GM23248 (cell line): ENCODE measurements around the gene MED15. TPM values are rescaled to one million over a fixed set of nuclear protein-coding genes. Genes with fewer than 3 reads are reported as not detected.

Experiments used
- DNase-seq: peaks from one replicate; pipeline ENCODE4 v3.0.0-alpha.2; 2015
- H2AFZ ChIP-seq: fragments of 200-600 bp; sonication (generic); 2 replicates; pipeline ENCODE4 v1.6.1; 2016; ENCODE audit warnings: antibody characterized with exemption
- H3F3A ChIP-seq: fragments of 200-600 bp; sonication (generic); 2 replicates; pipeline ENCODE4 v1.6.1; 2016; ENCODE audit warnings: mild to moderate bottlenecking, antibody characterized with exemption, mixed run types; ENCODE audit not compliant: insufficient read depth
- H3K27ac ChIP-seq: fragments of 200-600 bp; sonication (generic); 2 replicates; pipeline ENCODE4 v1.5.1; 2016; ENCODE audit warnings: mild to moderate bottlenecking
- H3K27me3 ChIP-seq: fragments of 200-600 bp; sonication (generic); replicated peaks from 2 replicates; pipeline ENCODE4 v1.6.1; 2016; ENCODE audit warnings: mild to moderate bottlenecking; ENCODE audit not compliant: insufficient read depth
- H3K36me3 ChIP-seq: fragments of 200-600 bp; sonication (generic); 2 replicates; pipeline ENCODE4 v1.6.1; 2016; ENCODE audit warnings: low read depth, mild to moderate bottlenecking
- H3K4me1 ChIP-seq: fragments of 200-600 bp; sonication (generic); 2 replicates; pipeline ENCODE4 v1.6.1; 2016; ENCODE audit warnings: mild to moderate bottlenecking; ENCODE audit not compliant: insufficient read depth
- H3K4me2 ChIP-seq: fragments of 200-600 bp; sonication (generic); one replicate; pipeline ENCODE4 v1.6.1; 2016; ENCODE audit warnings: mild to moderate bottlenecking; ENCODE audit not compliant: unreplicated experiment
- H3K4me3 ChIP-seq: fragments of 200-600 bp; sonication (generic); 2 replicates; pipeline ENCODE4 v1.5.1; 2016; ENCODE audit warnings: mild to moderate bottlenecking
- H3K79me2 ChIP-seq: fragments of 200-600 bp; sonication (generic); 2 replicates; pipeline ENCODE4 v1.6.1; 2016; ENCODE audit warnings: mild to moderate bottlenecking; ENCODE audit not compliant: insufficient read depth
- H3K9ac ChIP-seq: fragments of 200-600 bp; sonication (generic); 2 replicates; pipeline ENCODE4 v1.6.1; 2016; ENCODE audit warnings: mild to moderate bottlenecking
- H3K9me2 ChIP-seq: fragments of 200-600 bp; sonication (generic); 2 replicates; pipeline ENCODE4 v1.6.1; 2016; ENCODE audit warnings: mixed run types, mild to moderate bottlenecking, moderate library complexity; ENCODE audit not compliant: insufficient read depth
- H3K9me3 ChIP-seq: fragments of 200-600 bp; sonication (generic); one replicate; pipeline ENCODE4 v1.6.1; 2017; ENCODE audit warnings: low read depth
- H4K20me1 ChIP-seq: fragments of 200-600 bp; sonication (generic); 2 replicates; pipeline ENCODE4 v1.6.0; 2016; ENCODE audit not compliant: insufficient read depth
- EZH2 ChIP-seq: fragments of 200-600 bp; sonication (generic); IDR thresholded peaks from 2 replicates; pipeline ENCODE4 v1.6.1; 2018; ENCODE audit warnings: antibody characterized with exemption, mild to moderate bottlenecking; ENCODE audit not compliant: insufficient read depth, poor library complexity, severe bottlenecking
- EZH2phosphoT487 ChIP-seq: fragments of 200-600 bp; sonication (generic); IDR thresholded peaks from 2 replicates; pipeline ENCODE4 v1.6.1; 2018; ENCODE audit warnings: antibody characterized with exemption, moderate library complexity, mild to moderate bottlenecking, low read depth; ENCODE audit not compliant: insufficient read depth
- WGBS, 2 experiments: methylation state at CpG; one replicate each; pipeline ENCODE4 v1.1.6; 2015 to 2017; ENCODE audit warnings: low lambda C conversion rate in 2 of 2, low coverage in 1 of 2; ENCODE audit errors: missing lambda C conversion rate in 2 of 2; 5-methylcytosine and 5-hydroxymethylcytosine counted together
- in situ Hi-C: fragments of 300-500 bp; cut with MboI; formaldehyde crosslinking; loops from 2 replicates; pipeline ENCODE4 v1.15.0; 2020
- polyA plus RNA-seq: library from polyadenylated mRNA; unstranded; fragments of >200 nt; fragmentation: Nextera tagmentation; extraction: Ambion mirVana; gene quantifications from 2 replicates; pipeline ENCODE4 v1.2.1, GENCODE V29; 2016
- total RNA-seq: library from RNA; depleted of rRNA; stranded (reverse); fragments of >200 nt; shearing (Covaris generic); gene quantifications from 2 replicates; pipeline ENCODE4 v1.2.3, GENCODE V29; 2014

Gene MED15
- total and polyA plus RNA-seq, 2 experiments from 2014 or later, result 40.2 to 69.7 TPM

GRCh38 chr22:20517422-20517821, 10.0 kb downstream of the MED15 start:
- Histone ChIP-seq H3K27me3 (no peaks in the 10 kb centered on the region), H3K9ac (no peak overlapping the region), H3K4me2 (no peak overlapping the region), H3F3A (peaks cover 50% of the 10 kb centered on the region), H3K9me2 (no peaks in the 10 kb centered on the region), H2AFZ (no peak overlapping the region), H3K4me3 (no peak overlapping the region), H4K20me1 (peaks cover 7% of the 10 kb centered on the region; the same call in 1 of the 2 replicates), H3K27ac (no peak overlapping the region), H3K79me2 (peaks cover 100% of the 10 kb centered on the region), H3K9me3 (no peaks in the 10 kb centered on the region), H3K36me3 (peaks cover 21% of the 10 kb centered on the region; the same call in 1 of the 2 replicates), H3K4me1 (peaks cover 42% of the 10 kb centered on the region)
- TF ChIP-seq EZH2, result no peak
- no peak for TF ChIP-seq EZH2phosphoT487
- in situ Hi-C loops, result no loop called here
- 69 to 78% methylated on average over 4 of the region's 4 CpGs for WGBS, 2 experiments
- no peak for DNase-seq

- no peak overlapping the region for H3K4me3 ChIP-seq
- peaks cover 7% of the 10 kb centered on the region; the same call in 1 of the 2 replicates for H4K20me1 ChIP-seq
- no peak for TF ChIP-seq EZH2
- TF ChIP-seq EZH2phosphoT487, result no peak
- H3K9ac ChIP-seq, result no peak overlapping the region
- no peaks in the 10 kb centered on the region for H3K9me3 ChIP-seq
- 89 to 90% methylated on average over 13 of the region's 13 CpGs for WGBS, 2 experiments
- no peaks in the 10 kb centered on the region for H3K27me3 ChIP-seq
- H3K79me2 ChIP-seq, result peaks cover 100% of the 10 kb centered on the region
- H3K36me3 ChIP-seq, result peaks cover 21% of the 10 kb centered on the region; the same call in 1 of the 2 replicates
- H2AFZ ChIP-seq, result no peak overlapping the region
- no peak for DNase-seq
- in situ Hi-C loops, result no loop called here
- H3K4me1 ChIP-seq, result peaks cover 48% of the 10 kb centered on the region
- no peak overlapping the region for H3K27ac ChIP-seq
- H3F3A ChIP-seq, result peaks cover 51% of the 10 kb centered on the region
- H3K9me2 ChIP-seq, result no peaks in the 10 kb centered on the region
- H3K4me2 ChIP-seq, result no peak overlapping the region
Observed at GRCh38 chr22:20517841-20518592, 10.6 kb downstream of the MED15 start.

GRCh38 chr22:20519558-20519957, 12.1 kb downstream of the MED15 start:
- peaks cover 100% of the 10 kb centered on the region for H3K79me2 ChIP-seq
- no peaks in the 10 kb centered on the region for H3K9me2 ChIP-seq
- H3K4me2 ChIP-seq, result no peak overlapping the region
- peak overlapping the region; percentile 48 for H3K9ac ChIP-seq
- H3K4me1 ChIP-seq, result peaks cover 57% of the 10 kb centered on the region
- peaks cover 3% of the 10 kb centered on the region; the same call in 1 of the 2 replicates for H4K20me1 ChIP-seq
- no peak for TF ChIP-seq EZH2
- no peak for TF ChIP-seq EZH2phosphoT487
- H2AFZ ChIP-seq, result no peak overlapping the region
- no peak for DNase-seq
- in situ Hi-C loops, result no loop called here
- no peaks in the 10 kb centered on the region for H3K9me3 ChIP-seq
- peaks cover 15% of the 10 kb centered on the region; the same call in 1 of the 2 replicates for H3K36me3 ChIP-seq
- 77 to 87% methylated on average over 4 of the region's 4 CpGs for WGBS, 2 experiments
- no peaks in the 10 kb centered on the region for H3K27me3 ChIP-seq
- no peak overlapping the region for H3K4me3 ChIP-seq
- H3K27ac ChIP-seq, result peak overlapping the region; percentile 83
- peaks cover 45% of the 10 kb centered on the region for H3F3A ChIP-seq

GRCh38 chr22:20520093-20520511, 12.7 kb downstream of the MED15 start:
- no peaks in the 10 kb centered on the region for H4K20me1 ChIP-seq
- peaks cover 54% of the 10 kb centered on the region for H3K4me1 ChIP-seq
- H3K36me3 ChIP-seq, result peaks cover 15% of the 10 kb centered on the region; the same call in 1 of the 2 replicates
- peaks cover 41% of the 10 kb centered on the region for H3F3A ChIP-seq
- TF ChIP-seq EZH2 (no peak), EZH2phosphoT487 (no peak)
- H3K27me3 ChIP-seq, result no peaks in the 10 kb centered on the region
- no peaks in the 10 kb centered on the region for H3K9me3 ChIP-seq
- peak overlapping the region; percentile 21 for H3K4me2 ChIP-seq
- peak; percentile 82 for DNase-seq
- peak overlapping the region; percentile 83 for H3K27ac ChIP-seq
- peaks cover 100% of the 10 kb centered on the region for H3K79me2 ChIP-seq
- WGBS, 2 experiments, result 22% methylated on average over 7 of the region's 7 CpGs
- no peak overlapping the region for H2AFZ ChIP-seq
- no peaks in the 10 kb centered on the region for H3K9me2 ChIP-seq
- peak overlapping the region; percentile 53 for H3K9ac ChIP-seq
- H3K4me3 ChIP-seq, result no peak overlapping the region
- in situ Hi-C loops, result no loop called here
